GM15510 (cell line): ENCODE data around the gene TBX4.

Source experiments
- POLR2A ChIP-seq: IDR thresholded peaks from 3 replicates; pipeline ENCODE4 v1.6.1; 2011; ENCODE audit warnings: borderline replicate concordance; ENCODE audit not compliant: insufficient read length; ENCODE audit errors: extremely low read depth

Gene TBX4

DNA sequence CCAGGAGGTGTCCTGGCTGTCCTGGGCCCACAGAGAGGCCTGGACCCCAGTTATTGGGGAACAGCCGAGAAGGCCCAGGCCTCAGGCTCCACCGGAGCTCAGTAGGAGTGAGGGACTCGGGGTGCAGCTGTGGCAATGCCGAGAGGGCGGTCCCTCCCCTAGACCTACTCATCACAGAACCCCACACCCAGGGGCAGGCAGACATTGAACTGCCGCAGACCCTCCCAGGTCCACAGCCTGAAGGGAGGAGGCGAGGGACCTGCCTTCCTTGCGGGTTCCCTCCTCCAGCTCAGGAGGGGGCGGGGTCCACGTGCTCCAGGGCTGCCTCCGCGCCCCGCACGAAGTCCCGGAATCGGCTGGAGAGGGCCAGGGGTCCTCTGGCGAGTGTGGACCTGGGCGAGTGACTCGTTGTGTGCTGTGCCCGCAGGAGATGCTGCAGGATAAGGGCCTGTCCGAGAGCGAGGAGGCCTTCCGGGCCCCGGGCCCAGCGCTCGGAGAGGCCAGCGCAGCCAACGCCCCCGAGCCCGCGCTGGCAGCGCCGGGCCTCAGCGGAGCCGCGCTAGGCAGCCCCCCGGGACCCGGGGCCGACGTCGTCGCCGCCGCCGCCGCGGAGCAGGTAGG, 3.9 kb downstream of the TBX4 start:
- no peak for TF ChIP-seq POLR2A

DNA sequence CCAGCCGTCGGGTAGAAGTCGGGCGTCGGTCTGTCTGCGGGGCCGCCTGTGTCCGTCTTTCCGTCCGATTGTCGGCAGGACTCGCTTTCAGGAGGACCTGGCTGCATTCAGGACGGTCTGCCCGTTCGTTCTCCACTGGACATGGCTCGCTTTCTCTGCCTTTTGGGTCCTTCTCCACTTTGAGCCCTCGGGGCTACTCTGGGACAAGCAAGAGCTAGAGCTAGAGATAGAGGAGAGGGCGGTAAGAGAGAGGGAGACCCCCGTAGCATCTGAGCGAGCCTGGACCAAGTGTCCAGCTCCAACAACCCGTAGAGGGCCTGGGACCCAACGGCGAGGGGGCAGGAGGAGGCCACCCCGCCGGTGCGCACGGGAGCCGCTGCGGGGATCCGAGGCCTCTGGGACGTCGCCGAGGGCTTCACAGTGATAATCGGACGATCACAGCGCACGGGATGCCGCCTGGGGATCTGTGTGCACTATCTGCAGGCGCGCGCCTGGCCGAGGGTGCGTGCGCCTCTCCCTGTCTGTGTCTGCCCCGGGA, 4.5 kb downstream of the TBX4 start:
- TF ChIP-seq POLR2A: no peak

DNA sequence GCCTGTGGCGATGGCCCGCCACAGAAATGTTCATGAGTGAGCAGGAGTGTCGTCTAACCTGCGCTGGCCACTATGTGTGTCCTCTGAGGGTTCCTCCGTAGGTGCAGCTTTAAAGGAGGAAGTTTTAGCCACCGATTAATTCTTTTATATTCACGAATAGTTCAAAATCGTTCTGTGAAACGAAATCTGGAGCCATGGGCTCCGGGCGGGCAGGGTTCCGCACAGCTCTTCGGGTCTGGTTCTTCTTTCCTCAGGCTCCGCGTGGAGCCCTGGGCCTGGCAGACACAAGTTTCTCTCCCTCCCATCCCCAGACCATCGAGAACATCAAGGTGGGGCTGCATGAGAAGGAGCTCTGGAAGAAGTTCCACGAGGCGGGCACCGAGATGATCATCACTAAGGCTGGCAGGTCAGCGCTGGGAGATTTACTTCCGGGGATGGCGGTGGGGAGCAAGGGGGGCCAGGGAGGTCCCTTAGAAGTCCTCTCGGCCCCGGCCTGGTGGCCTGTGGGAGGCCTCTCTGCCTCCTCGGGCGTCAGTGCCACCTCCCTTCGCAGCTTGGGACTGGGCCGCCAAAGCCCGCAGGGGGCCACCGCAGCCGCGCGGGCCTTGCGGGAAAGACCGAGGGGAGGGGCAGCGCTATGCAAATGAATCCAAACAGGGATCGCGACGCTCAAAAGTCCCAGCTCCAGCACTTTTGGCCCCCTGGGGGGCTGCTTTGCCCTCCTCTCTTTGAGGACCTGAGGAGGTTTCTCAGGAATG, 5.2 kb downstream of the TBX4 start:
- TF ChIP-seq POLR2A: no peak

DNA sequence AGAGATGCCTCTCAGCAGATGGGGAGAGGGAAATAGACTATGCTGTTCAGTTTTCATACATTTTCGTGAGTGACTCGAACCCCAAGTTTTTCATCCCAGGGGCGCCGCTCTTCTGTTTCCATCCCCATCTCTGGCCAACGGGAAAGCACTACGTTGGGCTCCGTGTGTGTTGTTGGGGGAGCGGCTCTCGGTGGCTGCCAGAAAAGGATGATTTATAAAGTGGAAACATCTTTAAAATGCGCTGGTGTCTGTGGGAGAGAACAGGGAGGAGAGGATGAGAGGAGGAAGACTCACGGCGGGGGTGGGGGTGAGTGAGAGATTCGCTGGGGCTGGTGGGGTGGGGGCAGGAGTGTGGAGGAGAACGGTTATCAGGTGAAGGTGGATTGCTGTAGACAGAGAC, 5.8 kb downstream of the TBX4 start:
- no peak for TF ChIP-seq POLR2A

DNA sequence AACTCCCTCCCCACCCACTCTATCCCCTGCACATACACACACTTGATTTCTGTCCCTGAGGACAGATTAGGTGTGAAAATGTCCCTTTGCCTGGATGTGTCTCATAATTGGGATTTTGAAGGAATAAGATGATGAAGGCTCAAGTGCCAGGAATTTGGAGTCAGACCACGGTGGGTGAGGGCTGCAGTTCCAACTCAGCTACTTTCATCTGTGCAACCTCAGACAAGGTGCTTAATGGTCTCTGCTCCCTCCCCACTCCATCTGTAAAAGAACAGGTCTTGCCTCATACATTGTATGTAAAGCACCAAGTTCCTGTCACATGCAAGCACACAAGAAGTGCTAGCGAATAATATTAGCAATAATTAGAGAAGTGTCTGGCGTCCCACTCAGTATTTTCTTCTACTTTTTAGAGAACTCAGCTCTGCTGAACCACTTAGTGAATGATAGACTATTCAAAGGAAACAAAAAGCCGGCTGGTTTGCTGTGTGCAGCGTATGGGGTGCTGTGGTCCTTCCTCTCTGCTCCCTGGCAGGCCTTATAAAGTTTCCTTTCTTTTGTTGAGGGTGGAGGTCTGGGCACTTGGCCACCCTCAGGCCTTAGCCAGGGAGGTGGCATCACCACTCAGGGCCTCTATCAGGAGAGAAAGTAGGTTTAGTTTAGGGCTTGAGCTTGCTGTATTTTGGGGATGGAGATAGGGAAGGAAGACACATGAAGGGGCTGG, 6.4 kb downstream of the TBX4 start:
- TF ChIP-seq POLR2A: no peak

DNA sequence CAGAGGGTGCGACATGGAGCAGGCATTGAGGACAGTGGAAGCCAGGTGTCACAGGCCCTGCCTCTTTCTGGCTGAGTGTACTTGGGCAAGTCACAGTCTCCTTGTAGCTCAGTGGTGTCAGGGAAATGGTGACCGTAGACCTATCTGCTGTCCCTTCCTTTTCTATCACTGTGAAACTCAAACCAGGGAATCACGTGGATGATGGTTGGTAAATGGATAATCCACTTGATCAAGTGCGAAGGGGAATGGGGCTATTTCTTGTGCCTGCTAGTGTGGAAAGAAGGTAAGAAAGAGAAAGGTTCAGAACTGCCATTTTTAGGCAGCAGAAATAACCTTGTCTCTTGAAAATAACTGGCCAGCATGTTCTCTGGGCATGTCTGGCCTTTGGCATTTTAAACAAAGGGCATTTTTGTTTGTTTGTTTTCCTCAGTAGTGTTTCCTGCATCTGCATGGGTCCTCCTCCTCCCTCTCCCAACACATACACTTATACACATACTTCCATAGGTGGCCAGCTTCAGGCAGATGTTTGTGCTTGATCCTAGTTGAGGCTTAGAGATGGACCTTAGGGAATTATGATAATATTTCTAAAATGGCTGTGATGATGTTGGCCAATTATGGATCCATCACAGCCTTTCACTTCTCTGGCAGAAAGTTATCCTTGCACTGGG, 7.1 kb downstream of the TBX4 start:
- no peak for TF ChIP-seq POLR2A

DNA sequence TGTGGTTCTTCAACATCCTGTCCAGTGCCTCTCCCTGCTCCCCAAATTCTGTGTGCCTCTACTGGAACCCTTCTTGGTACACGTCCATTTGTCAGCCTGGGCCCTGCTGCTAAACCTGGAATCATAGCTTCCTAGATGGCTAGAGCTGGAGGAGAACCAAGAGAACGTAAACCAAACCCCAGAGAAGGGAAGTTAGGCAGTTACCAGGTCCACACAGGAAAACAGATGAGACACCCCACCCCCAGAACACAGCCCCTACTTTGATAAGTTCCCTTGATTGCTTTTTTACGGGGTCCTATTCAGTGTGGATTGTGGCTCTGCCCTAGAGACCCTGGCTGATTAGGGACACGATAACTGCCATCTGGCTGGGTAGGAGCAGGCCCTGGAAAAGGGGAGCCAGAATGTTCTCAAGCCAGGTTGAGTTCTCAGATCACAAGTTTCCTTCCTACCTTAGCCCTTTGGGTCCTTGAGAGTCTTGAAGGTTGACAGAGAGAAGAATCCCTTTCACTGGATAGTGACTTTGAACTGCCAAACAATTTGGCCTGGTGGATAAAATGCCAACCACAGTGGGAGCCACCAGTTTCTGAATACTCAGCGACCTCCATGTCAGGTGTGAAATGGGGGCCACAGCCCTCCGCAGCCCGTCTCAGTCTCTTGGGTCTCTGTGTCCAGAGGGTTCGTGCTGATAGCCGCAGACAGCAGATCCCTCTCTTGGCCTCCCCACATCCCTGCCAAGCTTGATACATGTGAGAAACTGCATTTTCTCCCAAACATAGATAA, 7.9 kb downstream of the TBX4 start:
- TF ChIP-seq POLR2A: no peak

DNA sequence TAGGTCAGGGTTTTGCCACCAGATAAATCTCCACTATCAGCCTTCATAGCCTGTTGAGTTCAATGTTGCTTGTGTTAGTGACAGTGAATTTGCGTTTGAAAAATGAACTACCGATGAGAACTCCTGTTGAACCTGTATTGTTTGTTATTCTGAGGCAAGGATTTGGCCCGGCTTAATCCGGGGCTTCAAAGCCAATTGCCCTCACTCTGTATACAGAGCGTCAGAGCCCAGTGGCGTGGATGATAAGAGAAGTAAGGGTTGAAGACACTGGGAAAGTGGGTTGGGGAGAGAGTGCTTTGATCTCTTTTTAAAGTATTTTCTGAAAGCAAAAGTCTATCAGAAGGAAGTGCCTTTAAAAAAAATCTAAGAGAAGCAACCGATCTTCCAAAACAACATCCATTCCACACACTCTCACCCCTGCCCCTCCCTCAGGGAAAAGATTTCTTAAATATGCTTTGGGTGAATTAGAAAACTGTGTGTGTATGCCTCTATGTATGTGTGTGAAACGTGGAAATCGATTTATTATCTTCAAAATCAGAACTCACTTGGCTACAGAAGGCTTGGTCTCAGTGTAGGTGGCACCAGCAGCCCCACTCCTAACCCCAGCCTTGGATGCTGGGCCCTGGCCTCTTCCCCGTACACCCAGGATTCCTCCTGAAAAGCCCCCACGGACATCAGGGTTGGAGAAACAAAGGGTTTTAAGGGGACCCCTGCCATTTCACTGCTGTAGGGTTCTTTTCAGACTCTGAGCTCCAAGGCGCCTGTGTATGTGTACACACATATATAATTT, 8.8 kb downstream of the TBX4 start:
- TF ChIP-seq POLR2A: no peak

DNA sequence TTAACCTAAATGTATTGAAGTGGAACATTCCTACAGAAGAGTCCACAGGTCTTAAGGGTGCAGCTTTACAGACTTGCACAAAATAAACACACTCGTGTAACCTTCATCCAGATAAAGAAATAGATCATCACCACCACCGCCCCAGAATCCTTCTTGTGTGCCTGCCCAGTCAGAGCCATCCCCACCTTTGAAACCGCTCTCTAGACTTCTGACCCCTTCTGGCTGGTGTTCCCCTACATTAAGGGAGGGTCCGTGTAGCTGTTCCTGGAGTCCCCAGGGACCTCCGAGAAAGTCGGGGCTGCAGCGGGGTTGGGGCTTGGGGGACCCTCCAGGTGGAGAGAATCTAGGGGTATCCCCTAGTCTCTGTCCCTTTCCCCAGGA, 9.4 kb downstream of the TBX4 start:
- no peak for TF ChIP-seq POLR2A

DNA sequence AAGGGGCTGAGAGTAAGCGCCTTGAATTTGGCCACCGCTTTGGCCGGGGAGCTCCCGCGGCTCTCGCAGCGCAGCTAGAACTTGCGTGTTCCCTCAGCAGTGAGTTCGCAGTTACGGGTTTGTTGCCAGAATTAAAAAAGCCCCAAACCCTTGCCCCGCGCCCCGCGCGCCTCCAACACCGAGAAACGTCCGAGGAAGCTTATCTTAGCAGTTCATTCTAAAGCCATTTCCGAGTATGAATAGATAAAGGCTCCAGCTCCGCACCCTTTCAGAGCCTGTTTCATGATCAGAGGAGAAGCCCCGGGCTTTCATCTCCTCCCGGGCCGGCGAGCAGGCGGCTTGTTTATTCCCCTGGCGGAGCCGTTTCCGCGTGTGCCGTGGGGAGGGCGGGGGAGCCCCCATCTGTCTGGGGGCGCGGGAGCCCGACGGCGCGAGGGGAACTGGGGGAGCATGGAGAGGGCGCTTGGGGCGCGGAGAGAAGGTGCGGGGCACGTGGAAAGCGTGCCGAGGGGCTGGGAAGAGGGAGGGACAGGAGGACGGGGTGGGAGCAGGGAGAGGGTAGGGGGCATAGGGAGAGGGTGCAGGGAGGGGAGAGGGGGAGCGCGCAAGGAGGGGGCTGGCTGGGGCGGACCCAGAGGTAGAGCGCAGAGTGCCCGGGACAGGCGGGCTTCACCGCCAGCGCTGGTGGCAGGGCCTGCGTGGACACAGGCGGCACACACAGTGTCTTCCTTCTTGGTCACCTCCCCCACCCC, 9.9 kb downstream of the TBX4 start:
- no peak for TF ChIP-seq POLR2A

DNA sequence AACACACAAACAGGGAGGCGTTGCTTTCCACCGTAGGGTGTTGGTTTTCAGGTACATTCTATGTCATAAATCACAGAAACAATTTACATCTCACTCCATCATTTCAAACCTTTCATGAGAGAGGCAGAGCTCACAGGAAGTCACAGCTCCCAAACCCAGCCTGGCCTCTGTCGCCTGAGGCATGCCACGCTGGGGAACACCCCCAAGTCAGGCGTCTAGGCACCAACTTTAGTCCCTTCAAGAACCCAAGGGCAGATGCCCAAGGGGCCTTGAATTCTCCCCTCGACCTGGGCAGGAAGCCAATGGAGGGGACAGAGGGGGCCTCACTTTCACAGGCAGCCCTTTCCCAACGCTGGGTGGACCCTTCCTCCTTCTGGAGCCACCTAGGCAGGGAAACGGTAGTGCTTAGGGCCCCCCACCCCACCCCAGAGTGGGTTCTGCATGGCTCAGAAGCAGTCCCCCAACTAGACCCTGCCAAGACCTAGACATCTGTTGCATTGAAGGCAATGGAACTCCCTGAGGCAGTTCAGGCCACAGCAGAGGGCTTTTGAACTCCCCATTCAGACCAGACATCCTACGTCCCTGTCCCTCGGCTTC, 10.6 kb downstream of the TBX4 start:
- TF ChIP-seq POLR2A: no peak

DNA sequence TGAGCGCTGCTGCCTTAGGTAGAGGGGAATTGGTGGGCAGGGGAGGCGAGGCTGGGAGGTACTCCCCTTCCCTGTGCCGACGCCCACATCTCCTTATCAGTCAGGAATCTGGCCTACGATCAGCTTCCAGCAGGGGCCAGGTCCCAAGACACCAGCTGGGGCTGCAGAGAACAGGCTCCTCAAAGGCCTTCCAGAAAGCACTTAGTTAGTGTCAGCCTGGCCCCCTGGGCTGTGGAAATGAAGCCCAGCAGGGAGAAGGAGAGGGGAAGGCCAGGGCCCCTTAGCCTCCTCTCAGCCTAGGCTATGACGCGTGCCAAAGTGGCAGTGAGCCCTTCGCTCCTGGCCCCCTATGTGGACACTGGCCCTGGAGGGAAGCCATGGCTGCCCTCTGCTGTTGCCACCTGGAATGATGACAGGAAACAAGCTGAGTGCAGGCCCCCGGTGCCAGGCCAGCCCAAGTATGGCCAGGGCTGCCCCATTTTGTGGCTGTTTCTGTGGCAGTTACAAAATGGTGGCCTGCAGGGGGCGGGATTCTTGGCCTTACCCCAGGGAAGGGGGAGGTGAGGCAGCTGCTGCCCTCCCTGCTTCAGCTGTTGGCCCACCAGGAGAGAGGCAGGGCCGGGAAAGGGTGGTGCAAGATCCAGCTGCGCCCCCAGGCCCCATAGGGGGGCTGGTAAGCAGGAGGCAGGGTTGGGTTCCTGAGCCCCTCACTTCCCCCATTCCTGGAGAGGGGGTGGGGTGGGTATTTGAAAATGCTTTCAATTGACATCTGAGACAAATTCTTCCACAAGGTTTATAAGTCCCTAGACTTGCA, 11.3 kb downstream of the TBX4 start:
- TF ChIP-seq POLR2A: no peak
